OCI-LY3 (cell line): Measurements from ENCODE around the gene KCTD2.

Source experiments
- CTCF ChIP-seq: fragments of 200-600, 300-600 bp; sonication (generic); IDR thresholded peaks from 2 replicates; pipeline ENCODE4 v1.5.1; 2014; ENCODE audit warnings: antibody characterized with exemption, low read length, low read depth
- EZH2phosphoT487 ChIP-seq: fragments of 200-600 bp; shearing (Covaris generic); IDR thresholded peaks from 2 replicates; pipeline ENCODE4 v1.6.1; 2018; ENCODE audit warnings: antibody characterized with exemption, mixed run types, low read depth

DNA sequence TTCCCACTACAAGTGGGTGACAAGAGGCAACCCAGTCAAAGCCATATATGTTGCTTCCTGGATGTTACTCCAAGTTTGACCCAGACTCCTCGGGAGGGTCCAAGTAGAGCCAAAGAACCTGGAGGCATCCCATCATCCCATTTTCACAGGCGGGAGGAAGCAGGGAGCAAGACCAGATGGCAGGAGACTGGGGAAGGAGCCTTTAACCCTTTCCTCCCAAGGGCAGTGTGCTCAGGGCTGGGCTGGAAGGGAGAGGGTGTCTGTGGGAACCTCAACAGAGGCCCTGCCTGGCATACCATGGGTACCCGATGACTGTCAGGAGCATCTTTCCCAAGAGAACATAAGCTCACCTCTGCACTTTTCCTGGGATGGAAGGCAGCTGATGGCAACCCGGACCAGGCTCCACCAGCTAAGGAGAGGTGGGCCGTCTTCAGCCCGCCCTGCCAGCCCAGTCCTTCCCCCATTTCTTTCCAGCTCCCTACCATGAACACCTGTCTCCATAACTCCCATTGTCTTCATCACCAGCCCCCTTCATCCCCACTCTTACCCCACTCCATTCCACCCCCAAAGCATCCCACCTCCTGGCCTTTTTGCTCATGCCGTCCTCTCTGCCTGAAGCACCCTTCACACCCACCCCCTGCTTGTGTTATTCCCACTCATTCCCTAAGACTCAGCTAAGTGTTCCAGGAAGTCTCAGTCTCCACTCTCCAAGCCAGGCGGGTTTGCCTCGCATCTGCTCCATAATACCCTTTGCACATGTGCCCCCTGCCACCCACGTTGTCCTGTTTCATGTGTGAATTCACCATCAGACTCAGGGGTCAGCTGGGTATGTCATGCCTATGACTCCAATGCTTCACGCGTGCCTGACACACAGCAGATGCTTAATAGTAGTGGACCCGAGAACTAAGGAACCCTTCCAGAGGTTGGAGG lies 34.9 kb downstream of the KCTD2 start:
- TF ChIP-seq CTCF, result no peak
- TF ChIP-seq EZH2phosphoT487, result no peak
